Measurements from ENCODE around the gene TET3.

The TET3 gene

GRCh38 chr2:73987948-73988700, 3.4 kb downstream of the TET3 start:
- no peak for DNase-seq

DNA sequence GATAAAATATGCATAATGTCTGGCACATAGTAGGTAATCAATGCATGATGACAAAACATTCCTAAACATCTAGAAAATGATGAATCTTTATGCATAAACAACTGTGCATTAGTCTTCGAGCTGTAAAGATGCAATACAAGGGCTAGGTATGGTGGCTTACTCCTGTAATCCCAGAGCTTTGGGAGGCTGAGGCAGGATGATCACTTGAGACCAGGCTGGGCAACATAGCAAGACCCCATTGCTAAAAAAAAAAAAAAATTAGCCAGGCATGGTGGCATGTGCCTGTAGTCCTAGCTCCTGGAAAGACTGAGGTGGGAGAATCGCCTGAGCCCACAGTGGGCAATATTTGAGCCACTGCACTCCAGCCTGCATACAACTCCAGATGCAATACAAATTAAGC, 5.3 kb downstream of the TET3 start:
- no peak for DNase-seq

DNA sequence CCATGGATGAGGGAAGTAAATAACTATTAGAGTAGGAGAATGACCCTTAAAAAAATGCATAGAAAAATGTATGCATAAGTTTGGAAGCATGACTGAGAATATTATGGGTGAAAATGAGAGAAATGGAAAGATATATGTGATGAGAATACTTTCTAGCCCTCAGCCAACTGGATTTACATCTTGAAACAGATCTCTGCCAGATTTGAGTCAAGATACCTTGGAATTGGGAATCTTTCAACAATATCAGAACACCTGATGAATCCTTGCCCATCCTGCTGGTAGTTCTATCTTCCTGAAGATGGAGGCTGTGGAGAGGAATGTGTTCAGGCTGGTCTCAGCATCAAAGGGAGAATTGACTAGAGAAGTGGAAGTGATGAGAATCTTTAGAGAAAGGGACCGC, 5.8 kb downstream of the TET3 start:
- DNase-seq = no peak

DNA sequence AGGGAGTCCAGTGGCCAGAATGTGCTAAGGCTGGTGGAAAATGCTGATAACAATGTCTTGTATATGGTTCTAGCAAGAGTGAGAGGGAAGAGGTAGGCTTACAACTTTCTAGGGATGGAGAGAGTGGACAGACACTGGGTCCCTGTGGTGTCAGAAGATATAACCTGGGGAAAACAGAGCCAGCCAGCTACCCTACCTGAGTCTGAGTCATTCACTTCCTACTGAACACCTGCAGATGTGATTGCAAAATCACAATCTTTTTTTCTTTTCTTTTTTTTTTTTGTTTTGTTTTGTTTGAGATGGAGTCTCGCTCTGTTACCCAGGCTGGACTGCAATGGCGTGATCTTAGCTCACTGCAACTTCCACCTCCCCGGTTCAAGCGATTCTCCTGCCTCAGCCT, 7.3 kb downstream of the TET3 start:
- DNase-seq = no peak

- no peak for DNase-seq
Observed at GRCh38 chr2:73993376-73993775, 8.7 kb downstream of the TET3 start.

- no peak for DNase-seq
Observed at GRCh38 chr2:73993778-73994177, 9.1 kb downstream of the TET3 start.

DNA sequence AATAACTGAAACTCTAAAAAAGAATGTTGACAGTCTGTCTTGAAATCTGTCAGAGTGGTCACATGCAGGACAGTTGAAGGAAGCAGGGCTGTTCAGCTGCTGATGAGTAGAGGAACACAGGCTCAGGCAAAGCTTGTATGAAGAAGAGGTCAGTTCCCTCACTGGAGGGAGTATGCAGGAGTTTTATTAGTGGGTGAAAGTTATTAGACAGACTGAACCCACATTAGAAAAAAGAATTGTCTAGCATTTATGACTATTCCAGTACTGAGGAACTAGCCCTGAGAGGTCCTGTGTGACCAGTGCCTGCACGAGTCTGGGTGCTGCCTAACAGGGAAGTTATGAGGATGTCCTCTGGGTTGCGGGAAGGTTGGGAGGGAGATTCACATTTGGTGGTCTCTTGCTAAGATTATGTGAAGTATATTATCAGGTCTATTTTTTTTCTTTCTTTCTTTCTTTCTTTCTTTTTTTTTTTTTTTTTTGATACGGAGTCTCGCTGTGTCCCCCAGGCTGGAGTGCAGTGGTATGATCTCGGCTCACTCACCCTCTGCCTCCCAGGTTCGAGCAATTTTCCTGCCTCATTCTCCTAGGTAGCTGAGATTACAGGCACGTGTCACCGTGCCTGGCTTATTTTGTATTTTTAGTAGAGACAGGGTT, 9.6 kb downstream of the TET3 start:
- no peak for DNase-seq

DNA sequence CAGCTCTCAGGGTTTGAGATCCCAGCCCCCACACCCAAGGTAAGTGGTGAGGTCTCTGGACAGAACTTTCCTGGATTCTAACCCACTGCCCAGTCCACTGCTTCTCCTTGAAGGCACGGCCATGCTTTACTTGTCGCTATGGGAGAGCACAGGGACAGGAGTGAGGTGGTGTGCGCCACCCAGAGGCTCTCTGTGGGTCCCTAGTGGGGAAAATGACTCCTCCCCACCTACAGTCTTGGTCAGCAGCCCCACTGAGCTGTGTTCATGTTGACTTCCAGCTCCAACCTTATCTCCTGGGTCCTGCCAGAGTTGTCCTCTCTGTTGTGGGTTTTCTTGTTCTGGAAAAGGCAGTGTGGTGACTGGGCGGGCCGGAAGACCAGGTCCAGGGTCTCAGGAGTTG, 11.1 kb downstream of the TET3 start:
- DNase-seq = no peak

GRCh38 chr2:73997813-73998212, 13.1 kb downstream of the TET3 start:
- no peak for DNase-seq

GRCh38 chr2:73998451-73998850, 13.7 kb downstream of the TET3 start:
- DNase-seq = no peak

DNA sequence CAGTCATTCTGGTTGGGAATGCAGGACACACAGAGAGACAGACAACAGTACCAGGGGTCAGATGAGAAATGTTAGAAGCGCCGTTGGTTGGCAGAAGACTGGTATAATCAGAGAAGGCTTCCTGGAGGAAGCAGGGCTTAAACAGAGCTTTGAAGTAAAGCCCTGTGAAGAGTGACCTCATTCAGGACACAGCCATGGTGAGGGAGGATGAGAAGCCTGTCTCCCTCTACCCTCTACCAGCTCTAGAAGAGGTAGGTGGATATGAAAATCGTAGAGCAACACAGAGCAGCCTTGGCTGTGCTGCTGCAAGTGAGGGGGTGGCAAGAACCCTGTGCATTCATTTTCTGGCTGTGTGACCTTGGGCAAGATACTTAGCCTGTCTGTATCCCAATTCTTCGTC, 14.2 kb downstream of the TET3 start:
- DNase-seq = no peak

GRCh38 chr2:73999881-74000597, 15.3 kb downstream of the TET3 start:
- DNase-seq = no peak

- DNase-seq = no peak
Observed at GRCh38 chr2:74000666-74001065, 16.0 kb downstream of the TET3 start.

- DNase-seq = no peak
Observed at GRCh38 chr2:74001121-74001520, 16.4 kb downstream of the TET3 start.

DNA sequence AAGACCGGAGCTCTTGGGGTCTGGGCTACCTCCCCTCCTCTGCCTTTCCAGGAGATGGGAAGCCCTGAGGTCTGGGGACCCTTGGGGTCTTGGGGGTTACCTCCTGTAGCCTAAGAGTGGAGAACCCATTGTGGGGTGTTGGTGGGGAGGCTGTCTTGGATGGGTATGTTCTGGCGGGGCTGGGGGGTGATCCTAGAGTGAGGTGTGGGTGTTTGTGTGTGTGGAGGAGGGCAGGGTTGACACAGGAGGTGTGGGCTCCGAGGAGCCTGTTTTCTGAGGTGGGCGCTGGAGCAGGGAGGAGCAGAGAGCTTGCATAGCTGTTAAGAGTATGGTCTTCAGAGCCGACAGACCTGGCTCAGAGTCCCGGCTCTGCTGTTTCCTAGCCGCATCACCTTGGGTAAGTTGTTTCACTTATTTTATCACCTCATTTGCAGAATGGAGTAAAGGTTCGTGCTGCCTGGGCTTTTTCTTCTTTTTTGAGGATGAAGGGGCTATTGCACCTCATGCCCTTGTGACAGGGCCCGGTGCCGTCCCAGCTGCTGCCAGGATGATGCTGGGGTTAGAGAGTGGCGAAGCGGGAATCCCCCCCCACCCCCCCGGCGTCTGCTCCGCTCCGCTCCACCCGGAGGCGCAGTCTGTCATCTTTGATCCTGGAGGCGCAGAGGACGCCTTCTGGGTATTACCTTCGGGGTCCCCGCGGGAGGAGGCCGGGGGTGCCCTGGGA, 17.2 kb downstream of the TET3 start:
- no peak for DNase-seq

DNA sequence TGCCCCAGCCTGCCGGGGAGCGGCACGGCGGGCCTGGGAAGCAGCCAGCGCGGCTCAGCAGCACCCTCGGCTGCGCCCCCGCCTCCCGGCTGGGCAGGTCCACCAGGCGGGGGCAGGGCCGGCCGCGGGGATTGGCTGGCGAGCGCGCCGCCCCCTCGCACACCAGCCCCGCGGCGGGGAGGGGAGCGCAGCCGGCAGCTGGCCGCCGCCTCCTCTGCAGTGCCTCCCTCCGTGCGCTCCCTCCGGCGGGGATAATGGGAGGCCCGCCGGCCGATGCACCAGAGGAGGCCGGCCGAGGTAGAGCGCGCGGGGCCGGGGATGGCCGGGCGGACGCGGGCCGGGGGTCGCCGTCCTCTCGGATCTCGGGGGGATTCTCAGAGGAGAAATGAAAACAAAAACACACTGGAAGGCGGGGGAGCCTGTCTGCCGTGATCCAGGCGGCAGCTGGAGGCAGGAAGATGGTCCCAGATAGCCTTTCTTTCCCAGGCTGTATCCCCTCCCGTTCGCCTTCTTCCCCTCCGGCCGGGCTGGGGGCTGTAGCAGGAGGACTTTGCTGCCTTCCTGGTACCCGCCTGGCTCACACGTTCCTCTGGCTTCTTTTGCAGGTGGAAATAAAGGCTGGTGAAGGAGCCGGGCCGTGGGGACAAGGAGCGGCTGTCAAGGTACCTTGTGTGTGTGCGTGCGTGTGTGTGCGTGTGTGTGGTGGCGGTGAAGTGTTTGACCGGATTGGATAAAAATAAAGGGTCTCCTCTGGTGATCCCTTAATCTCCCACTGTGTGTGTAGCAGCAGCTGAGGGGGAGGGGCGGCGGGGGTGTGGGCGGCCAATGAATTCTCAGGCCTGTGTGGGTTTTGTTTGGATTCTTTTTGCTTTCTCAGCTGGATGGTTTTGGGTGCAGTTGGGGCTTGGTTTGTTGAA, 18.1 kb downstream of the TET3 start:
- DNase-seq = peak; percentile 71

- no peak for DNase-seq
Observed at GRCh38 chr2:74003494-74004211, 18.9 kb downstream of the TET3 start.

DNA sequence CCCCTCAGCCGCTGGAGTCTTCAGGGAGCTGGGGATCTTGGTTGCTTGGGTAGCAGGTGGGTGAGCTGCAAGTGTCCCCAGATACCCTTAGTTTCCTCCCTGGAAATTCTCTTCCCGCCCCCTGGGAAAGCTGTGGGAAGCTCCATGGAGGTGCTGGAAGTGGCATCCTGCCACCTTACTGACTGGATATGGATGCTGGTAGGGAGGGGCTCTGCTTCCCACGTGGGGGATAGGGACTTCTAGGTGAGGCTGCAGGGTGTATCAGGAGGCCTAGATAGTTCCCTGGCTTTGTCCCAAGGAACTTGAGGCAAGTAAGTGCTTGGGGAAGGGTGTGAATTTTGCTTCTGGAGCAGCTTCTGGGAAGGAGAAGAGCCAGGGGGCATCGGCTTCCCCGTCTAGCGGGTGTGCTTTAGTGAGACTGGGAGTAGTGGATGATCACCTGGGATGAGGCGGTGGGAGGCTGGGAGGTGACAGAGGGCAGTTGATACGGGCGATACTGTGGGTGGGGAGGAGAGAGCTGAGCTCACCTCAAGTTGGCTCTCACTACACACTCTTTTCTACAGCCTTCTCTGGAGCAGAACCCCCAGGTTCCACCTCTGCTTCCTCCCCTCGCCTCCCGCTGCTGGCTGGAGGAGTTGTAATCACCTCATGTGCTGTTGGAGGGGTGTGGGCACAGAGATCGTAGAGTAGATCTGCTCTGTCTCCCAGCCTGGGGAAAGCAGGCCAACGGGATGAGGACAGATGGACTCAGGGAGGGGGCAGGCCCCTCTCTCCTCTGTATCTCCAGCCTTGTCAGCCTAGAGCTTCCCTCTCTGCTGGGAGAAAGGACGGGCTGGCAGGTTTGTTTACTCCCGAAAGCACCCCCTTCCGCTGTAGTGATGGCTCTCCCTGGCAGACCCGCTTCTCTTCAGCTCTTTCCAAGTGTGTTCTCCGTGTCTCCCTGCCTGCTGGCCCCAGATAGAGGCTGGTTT, 19.8 kb downstream of the TET3 start:
- DNase-seq = no peak

GRCh38 chr2:74005786-74006185, 21.1 kb downstream of the TET3 start:
- DNase-seq = no peak

DNA sequence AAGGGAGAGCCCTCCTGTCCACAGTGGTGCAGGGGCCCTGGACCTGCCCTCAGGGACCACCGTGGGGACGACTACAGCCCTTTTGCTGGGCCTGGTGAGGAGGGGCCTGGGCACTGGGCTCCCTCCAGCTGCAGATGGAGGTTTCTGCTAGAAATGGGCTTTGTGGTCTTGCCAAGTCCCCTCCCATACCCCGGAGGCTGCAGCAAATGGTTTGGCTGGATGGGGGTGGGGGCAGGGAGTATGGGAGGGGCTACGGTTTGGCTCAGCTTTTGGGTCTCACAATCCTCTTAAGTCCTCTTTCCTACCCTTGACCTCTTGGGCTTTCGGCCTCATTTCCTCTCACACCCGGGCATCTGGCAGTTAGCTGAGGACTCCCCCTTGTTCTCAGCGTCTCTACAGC, 21.7 kb downstream of the TET3 start:
- no peak for DNase-seq

All from NCI-H2029 (cell line).